K562 (cell line): ENCODE data around the gene BCAM. TPM values are rescaled to one million over a fixed set of nuclear protein-coding genes. Genes with fewer than 3 reads are reported as not detected.

Experiments
- ARID2 ChIP-seq: fragments of 450-650 bp; IDR thresholded peaks from 2 replicates; pipeline ENCODE4 v1.6.1; 2017; ENCODE audit warnings: antibody characterized with exemption, mild to moderate bottlenecking
- ARNT ChIP-seq, 2 experiments: fragments of 450-650 bp; IDR thresholded peaks; 2 replicates each; pipeline ENCODE4 v1.6.1; 2016; ENCODE audit warnings: mild to moderate bottlenecking in 1 of 2
- ATF7 ChIP-seq: fragments of 450-650 bp; IDR thresholded peaks from 2 replicates; pipeline ENCODE4 v1.7.1; 2014; ENCODE audit warnings: mild to moderate bottlenecking, moderate library complexity
- DIDO1 ChIP-seq: fragments of 450-650 bp; IDR thresholded peaks from 2 replicates; pipeline ENCODE4 v1.6.1; 2016; ENCODE audit warnings: low read depth, missing biosample characterization, missing genetic modification characterization
- EGR1 ChIP-seq: fragments of 450-650 bp; conservative IDR thresholded peaks from 2 replicates; pipeline ENCODE4 v1.6.1; 2017; ENCODE audit warnings: mild to moderate bottlenecking
- HDGF ChIP-seq: fragments of 450-650 bp; IDR thresholded peaks from 2 replicates; pipeline ENCODE4 v1.6.1; 2016
- JUNB ChIP-seq: fragments of 450-650 bp; formaldehyde crosslinking; conservative IDR thresholded peaks from 2 replicates; pipeline ENCODE4 v1.4.0; 2020; ENCODE audit warnings: mild to moderate bottlenecking
- RAD21 ChIP-seq, 2 experiments: fragments of 250-450 bp in 1 of 2; fragments of 450-650 bp in 1 of 2; sonication (Bioruptor Pico) in 1 of 2; formaldehyde crosslinking in 1 of 2; IDR thresholded peaks in 1 of 2; conservative IDR thresholded peaks in 1 of 2; 2 replicates each; pipeline versions ENCODE4 v1.4.0 to v1.8.0; 2020 to 2022; ENCODE audit warnings: mild to moderate bottlenecking in 2 of 2, moderate library complexity in 1 of 2
- SP1 ChIP-seq: sonication (generic); formaldehyde crosslinking; IDR thresholded peaks from 2 replicates; pipeline ENCODE4 v1.8.1; 2022; ENCODE audit warnings: mild to moderate bottlenecking, missing genetic modification reagents
- TAF7 ChIP-seq: fragments of 450-650 bp; IDR thresholded peaks from 2 replicates; pipeline ENCODE4 v1.6.1; 2016; ENCODE audit warnings: missing genetic modification characterization, missing compliant biosample characterization
- ZEB2 ChIP-seq: fragments of 450-650 bp; IDR thresholded peaks from 2 replicates; pipeline ENCODE4 v1.6.1; 2016
- ZNF121 ChIP-seq: sonication (generic); formaldehyde crosslinking; conservative IDR thresholded peaks from 2 replicates; pipeline ENCODE4 v1.8.0; 2022; ENCODE audit warnings: missing genetic modification reagents
- ZNF282 ChIP-seq: sonication (generic); formaldehyde crosslinking; IDR thresholded peaks from 2 replicates; pipeline ENCODE4 v1.8.1; 2023; ENCODE audit warnings: missing genetic modification reagents
- polyA plus RNA-seq, 8 experiments: library from polyadenylated mRNA; depleted of rRNA in 4 of 8; stranded (reverse) in 5 of 8; unstranded in 3 of 8; fragments of >200 nt; fragmentation: Nextera tagmentation in 2 of 8; fragmentation: Illumina TruSeq in 1 of 8; extraction: Ambion mirVana in 2 of 8; extraction: Trizol in 1 of 8; gene quantifications; 2 replicates each; pipeline versions ENCODE4 v1.2.1 to v1.2.3, GENCODE V29; 2011 to 2014; ENCODE audit warnings: inconsistent platforms in 1 of 8, missing spikeins in 1 of 8
- total RNA-seq, 7 experiments: library from RNA; depleted of rRNA in 6 of 7; stranded (reverse); fragments of >200 nt in 6 of 7; fragmentation: Illumina TruSeq in 2 of 7; extraction: Trizol in 2 of 7; gene quantifications; 2 replicates each; pipeline versions ENCODE4 v1.2.1 to v1.2.3, GENCODE V29; 2011 to 2021; ENCODE audit warnings: low replicate concordance in 1 of 7
- TF ChIP-seq, protein P1 (sequence below), 2 experiments: fragments of 450-650 bp; formaldehyde crosslinking in 1 of 2; IDR thresholded peaks; 2 replicates each; pipeline versions ENCODE4 v1.4.0 to v1.6.1; 2014 to 2020; ENCODE audit warnings: mild to moderate bottlenecking in 2 of 2, borderline replicate concordance in 1 of 2, low read depth in 1 of 2
- TF ChIP-seq, protein P2 (sequence below), 3 experiments: IDR thresholded peaks in 2 of 3; conservative IDR thresholded peaks in 1 of 3; 2 replicates each; pipeline ENCODE4 v1.5.1; 2011 to 2012; ENCODE audit warnings: low read length in 3 of 3, mild to moderate bottlenecking in 3 of 3, control low read depth in 2 of 3, improper control_type of control experiment in 1 of 3, inconsistent platforms in 1 of 3, low read depth in 1 of 3, mixed read lengths in 1 of 3, moderate library complexity in 1 of 3; ENCODE audit not compliant: insufficient read depth in 2 of 3
- TF ChIP-seq, protein P3 (sequence below): sonication (generic); formaldehyde crosslinking; IDR thresholded peaks from 2 replicates; pipeline ENCODE4 v1.4.0; 2020; ENCODE audit warnings: mild to moderate bottlenecking, missing genetic modification reagents

BCAM gene
- total and polyA plus RNA-seq, 9 of the 15 experiments (the other 6 are each of a cell fraction or from before 2014, with no cell fraction given) = 0.07 to 1.3 (median 0.33) TPM; not detected in 2

DNA sequence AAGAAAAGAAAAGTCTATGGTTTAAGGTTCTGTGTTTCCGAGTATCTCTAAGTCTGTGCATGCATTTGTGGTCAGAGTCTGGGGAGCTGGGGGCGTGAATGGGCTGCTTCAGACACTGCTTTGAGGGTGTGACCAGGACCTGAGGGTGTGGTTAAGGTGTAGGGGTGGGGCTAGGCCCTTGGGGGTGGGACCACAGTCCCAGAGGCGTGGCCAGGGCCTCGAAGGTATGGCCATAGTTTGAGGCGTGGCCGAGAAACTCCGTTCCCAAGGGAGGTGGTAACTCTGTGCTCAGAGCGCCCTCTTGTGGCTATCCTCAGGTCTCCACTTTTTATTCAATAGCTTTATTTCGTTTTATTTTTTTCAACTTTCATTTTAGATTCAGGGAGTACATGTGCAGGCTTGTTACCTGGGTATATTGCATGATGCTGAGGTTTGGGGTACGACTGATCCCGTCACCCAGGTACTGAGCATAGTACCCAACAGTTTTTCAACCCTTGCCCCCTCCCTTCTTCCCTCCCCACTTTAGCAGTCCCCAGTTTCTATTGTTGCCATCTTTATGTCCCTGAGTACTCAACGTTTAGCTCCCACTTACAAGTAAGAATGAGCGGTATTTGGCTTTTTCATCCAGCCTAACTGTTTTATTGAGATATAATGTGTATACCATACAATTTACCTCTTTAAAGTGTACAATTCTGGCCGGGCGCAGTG lies 38.2 kb upstream of the BCAM start (continued):
- TF ChIP-seq, protein P1, sequence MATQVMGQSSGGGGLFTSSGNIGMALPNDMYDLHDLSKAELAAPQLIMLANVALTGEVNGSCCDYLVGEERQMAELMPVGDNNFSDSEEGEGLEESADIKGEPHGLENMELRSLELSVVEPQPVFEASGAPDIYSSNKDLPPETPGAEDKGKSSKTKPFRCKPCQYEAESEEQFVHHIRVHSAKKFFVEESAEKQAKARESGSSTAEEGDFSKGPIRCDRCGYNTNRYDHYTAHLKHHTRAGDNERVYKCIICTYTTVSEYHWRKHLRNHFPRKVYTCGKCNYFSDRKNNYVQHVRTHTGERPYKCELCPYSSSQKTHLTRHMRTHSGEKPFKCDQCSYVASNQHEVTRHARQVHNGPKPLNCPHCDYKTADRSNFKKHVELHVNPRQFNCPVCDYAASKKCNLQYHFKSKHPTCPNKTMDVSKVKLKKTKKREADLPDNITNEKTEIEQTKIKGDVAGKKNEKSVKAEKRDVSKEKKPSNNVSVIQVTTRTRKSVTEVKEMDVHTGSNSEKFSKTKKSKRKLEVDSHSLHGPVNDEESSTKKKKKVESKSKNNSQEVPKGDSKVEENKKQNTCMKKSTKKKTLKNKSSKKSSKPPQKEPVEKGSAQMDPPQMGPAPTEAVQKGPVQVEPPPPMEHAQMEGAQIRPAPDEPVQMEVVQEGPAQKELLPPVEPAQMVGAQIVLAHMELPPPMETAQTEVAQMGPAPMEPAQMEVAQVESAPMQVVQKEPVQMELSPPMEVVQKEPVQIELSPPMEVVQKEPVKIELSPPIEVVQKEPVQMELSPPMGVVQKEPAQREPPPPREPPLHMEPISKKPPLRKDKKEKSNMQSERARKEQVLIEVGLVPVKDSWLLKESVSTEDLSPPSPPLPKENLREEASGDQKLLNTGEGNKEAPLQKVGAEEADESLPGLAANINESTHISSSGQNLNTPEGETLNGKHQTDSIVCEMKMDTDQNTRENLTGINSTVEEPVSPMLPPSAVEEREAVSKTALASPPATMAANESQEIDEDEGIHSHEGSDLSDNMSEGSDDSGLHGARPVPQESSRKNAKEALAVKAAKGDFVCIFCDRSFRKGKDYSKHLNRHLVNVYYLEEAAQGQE (IDR thresholded peaks at IDR 0.05; ENCODE audit: borderline replicate concordance) = peak; percentile 93
- TF ChIP-seq, protein P1 (CRISPR knock-in tag; IDR thresholded peaks at IDR 0.05; ENCODE audit: low read depth) = no peak
- TF ChIP-seq EGR1 (peak; percentile 63; the same call in 1 of the 2 replicates), SP1 (CRISPR knock-in tag) (peak; percentile 80), HDGF (peak; percentile 70; the same call in 1 of the 2 replicates), ZNF121 (CRISPR knock-in tag) (peak; percentile 76), ZEB2 (0 out of 2 replicates have a peak, but pooled peaks have one; percentile 29), ARNT (IDR thresholded peaks at IDR 0.05) (0 out of 4 replicates have a peak, but pooled peaks of 1 of the 2 experiments have one; percentile 63), JUNB (CRISPR knock-in tag) (no peak), RAD21 (CRISPR knock-in tag; conservative IDR thresholded peaks at IDR 0.05 in 1 of 2, IDR thresholded peaks at IDR 0.05 in 1 of 2) (peak; percentile 97), ARID2 (peak; percentile 95), ATF7 (peak; percentile 22; the same call in 1 of the 2 replicates), TAF7 (tag) (0 out of 2 replicates have a peak, but pooled peaks have one; percentile 40), ZNF282 (CRISPR knock-in tag) (no peak), DIDO1 (tag) (no peak)
- TF ChIP-seq, protein P2, sequence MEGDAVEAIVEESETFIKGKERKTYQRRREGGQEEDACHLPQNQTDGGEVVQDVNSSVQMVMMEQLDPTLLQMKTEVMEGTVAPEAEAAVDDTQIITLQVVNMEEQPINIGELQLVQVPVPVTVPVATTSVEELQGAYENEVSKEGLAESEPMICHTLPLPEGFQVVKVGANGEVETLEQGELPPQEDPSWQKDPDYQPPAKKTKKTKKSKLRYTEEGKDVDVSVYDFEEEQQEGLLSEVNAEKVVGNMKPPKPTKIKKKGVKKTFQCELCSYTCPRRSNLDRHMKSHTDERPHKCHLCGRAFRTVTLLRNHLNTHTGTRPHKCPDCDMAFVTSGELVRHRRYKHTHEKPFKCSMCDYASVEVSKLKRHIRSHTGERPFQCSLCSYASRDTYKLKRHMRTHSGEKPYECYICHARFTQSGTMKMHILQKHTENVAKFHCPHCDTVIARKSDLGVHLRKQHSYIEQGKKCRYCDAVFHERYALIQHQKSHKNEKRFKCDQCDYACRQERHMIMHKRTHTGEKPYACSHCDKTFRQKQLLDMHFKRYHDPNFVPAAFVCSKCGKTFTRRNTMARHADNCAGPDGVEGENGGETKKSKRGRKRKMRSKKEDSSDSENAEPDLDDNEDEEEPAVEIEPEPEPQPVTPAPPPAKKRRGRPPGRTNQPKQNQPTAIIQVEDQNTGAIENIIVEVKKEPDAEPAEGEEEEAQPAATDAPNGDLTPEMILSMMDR (IDR thresholded peaks at IDR 0.05 in 2 of 3, conservative IDR thresholded peaks at IDR 0.05 in 1 of 3; ENCODE audit: insufficient read depth in 2 of 3, low read depth in 1 of 3, low read length in 3 of 3) = peak; percentile 78 to 97 (median 79)
- TF ChIP-seq, protein P3, sequence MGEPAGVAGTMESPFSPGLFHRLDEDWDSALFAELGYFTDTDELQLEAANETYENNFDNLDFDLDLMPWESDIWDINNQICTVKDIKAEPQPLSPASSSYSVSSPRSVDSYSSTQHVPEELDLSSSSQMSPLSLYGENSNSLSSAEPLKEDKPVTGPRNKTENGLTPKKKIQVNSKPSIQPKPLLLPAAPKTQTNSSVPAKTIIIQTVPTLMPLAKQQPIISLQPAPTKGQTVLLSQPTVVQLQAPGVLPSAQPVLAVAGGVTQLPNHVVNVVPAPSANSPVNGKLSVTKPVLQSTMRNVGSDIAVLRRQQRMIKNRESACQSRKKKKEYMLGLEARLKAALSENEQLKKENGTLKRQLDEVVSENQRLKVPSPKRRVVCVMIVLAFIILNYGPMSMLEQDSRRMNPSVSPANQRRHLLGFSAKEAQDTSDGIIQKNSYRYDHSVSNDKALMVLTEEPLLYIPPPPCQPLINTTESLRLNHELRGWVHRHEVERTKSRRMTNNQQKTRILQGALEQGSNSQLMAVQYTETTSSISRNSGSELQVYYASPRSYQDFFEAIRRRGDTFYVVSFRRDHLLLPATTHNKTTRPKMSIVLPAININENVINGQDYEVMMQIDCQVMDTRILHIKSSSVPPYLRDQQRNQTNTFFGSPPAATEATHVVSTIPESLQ (CRISPR knock-in tag) = no peak
